Endothelial cell (in vitro differentiated cells): ENCODE results near the gene SFSWAP. TPM values are rescaled to one million over a fixed set of nuclear protein-coding genes. Genes with fewer than 3 reads are reported as not detected.

Experiments used
- DNase-seq: peaks from one replicate; pipeline ENCODE4 v3.0.0; 2021; ENCODE audit warnings: low spot score
- H3K27ac Mint-ChIP-seq: one replicate; pipeline ENCODE4 v1.8.0; 2021; ENCODE audit warnings: mixed read lengths, inconsistent platforms; ENCODE audit not compliant: unreplicated experiment
- H3K27me3 Mint-ChIP-seq: one replicate; pipeline ENCODE4 v1.8.0; 2021; ENCODE audit warnings: mild to moderate bottlenecking, moderate library complexity, mixed read lengths, inconsistent platforms; ENCODE audit not compliant: unreplicated experiment
- H3K36me3 Mint-ChIP-seq: one replicate; pipeline ENCODE4 v1.8.0; 2021; ENCODE audit warnings: mild to moderate bottlenecking, low read depth, mixed read lengths, inconsistent platforms; ENCODE audit not compliant: unreplicated experiment
- H3K4me1 Mint-ChIP-seq: one replicate; pipeline ENCODE4 v1.8.0; 2021; ENCODE audit warnings: mild to moderate bottlenecking, mixed read lengths, inconsistent platforms; ENCODE audit not compliant: unreplicated experiment
- H3K4me3 Mint-ChIP-seq: one replicate; pipeline ENCODE4 v1.8.0; 2021; ENCODE audit warnings: mild to moderate bottlenecking, mixed read lengths, inconsistent platforms; ENCODE audit not compliant: unreplicated experiment
- H3K9me3 Mint-ChIP-seq: one replicate; pipeline ENCODE4 v1.8.0; 2021; ENCODE audit warnings: mixed read lengths, inconsistent platforms; ENCODE audit not compliant: unreplicated experiment
- total RNA-seq: library from RNA; stranded (reverse); fragmentation: NEBNext Ultra II Directional; extraction: Animal tissue kit (Norgen Biotek cat#: 25700); gene quantifications from one replicate; pipeline ENCODE4 v1.2.1, GENCODE V29; 2021; ENCODE audit not compliant: unreplicated experiment
- TF ChIP-seq, protein P1 (sequence below): fragments of 200-600 bp; sonication (generic); IDR thresholded peaks from one replicate; pipeline ENCODE4 v1.5.0; 2021; ENCODE audit warnings: antibody characterized with exemption; ENCODE audit not compliant: unreplicated experiment

Gene SFSWAP
- total RNA-seq, 1 donor from 2014 or later = 56.3 TPM

DNA sequence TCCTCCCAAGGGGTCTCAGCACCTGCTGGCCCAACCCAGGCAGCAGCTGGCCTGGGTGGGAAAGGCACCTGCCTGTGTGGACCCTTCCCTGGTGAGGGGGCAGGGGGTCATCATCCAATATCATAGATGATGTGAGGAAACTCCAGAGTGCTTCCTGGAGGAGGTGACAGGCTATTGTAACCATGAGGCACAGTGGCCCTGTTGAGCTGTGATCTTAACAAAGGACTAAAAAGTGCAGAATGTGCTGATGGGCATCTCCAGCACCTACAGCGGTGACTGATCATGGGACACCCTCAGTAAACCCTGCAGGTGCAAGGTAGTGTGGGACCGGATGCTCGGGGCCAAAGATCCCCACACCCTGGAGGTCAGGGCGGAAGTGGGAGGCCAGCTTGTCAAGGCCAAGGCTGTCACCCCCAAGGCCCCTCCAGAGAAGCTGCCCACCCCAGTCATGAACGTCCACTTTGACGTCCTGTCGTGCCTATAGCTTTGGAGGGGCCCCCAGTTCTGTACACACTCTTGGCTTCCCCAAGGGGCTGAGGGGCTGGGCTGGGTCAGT is 124.8 kb downstream of the SFSWAP start:
- H3K9me3 Mint-ChIP-seq = no peaks in the 10 kb centered on the region
- H3K27me3 Mint-ChIP-seq = peaks cover 8% of the 10 kb centered on the region
- H3K36me3 Mint-ChIP-seq = no peaks in the 10 kb centered on the region
- no peak overlapping the region for H3K27ac Mint-ChIP-seq
- H3K4me3 Mint-ChIP-seq = no peak overlapping the region
- no peak for DNase-seq
- TF ChIP-seq, protein P1, sequence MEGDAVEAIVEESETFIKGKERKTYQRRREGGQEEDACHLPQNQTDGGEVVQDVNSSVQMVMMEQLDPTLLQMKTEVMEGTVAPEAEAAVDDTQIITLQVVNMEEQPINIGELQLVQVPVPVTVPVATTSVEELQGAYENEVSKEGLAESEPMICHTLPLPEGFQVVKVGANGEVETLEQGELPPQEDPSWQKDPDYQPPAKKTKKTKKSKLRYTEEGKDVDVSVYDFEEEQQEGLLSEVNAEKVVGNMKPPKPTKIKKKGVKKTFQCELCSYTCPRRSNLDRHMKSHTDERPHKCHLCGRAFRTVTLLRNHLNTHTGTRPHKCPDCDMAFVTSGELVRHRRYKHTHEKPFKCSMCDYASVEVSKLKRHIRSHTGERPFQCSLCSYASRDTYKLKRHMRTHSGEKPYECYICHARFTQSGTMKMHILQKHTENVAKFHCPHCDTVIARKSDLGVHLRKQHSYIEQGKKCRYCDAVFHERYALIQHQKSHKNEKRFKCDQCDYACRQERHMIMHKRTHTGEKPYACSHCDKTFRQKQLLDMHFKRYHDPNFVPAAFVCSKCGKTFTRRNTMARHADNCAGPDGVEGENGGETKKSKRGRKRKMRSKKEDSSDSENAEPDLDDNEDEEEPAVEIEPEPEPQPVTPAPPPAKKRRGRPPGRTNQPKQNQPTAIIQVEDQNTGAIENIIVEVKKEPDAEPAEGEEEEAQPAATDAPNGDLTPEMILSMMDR = no peak
- no peaks in the 10 kb centered on the region for H3K4me1 Mint-ChIP-seq

DNA sequence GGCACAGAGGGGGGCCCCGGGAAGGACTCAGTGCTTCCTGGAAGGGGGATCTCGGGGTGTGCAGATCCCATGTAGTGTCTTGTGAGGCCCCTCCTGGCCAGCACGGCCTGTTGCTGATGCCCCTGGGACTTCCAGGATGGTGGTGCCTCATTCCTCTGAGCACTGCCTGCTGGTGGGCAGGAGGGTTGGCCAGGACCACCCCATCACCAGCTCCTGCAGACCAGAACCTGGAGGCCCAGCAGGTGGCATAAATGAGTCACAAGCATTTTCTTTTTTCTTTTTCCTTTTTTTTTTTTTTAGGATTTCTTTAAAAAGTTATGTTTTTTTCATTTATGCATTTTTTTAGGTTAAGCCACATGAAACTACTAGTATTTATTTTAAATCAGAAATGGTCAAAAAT is 125.3 kb downstream of the SFSWAP start:
- H3K36me3 Mint-ChIP-seq = no peaks in the 10 kb centered on the region
- no peak for DNase-seq
- H3K4me1 Mint-ChIP-seq = no peaks in the 10 kb centered on the region
- no peak overlapping the region for H3K27ac Mint-ChIP-seq
- H3K27me3 Mint-ChIP-seq = peaks cover 5% of the 10 kb centered on the region
- H3K4me3 Mint-ChIP-seq = no peak overlapping the region
- TF ChIP-seq, protein P1 = no peak
- H3K9me3 Mint-ChIP-seq = no peaks in the 10 kb centered on the region

DNA sequence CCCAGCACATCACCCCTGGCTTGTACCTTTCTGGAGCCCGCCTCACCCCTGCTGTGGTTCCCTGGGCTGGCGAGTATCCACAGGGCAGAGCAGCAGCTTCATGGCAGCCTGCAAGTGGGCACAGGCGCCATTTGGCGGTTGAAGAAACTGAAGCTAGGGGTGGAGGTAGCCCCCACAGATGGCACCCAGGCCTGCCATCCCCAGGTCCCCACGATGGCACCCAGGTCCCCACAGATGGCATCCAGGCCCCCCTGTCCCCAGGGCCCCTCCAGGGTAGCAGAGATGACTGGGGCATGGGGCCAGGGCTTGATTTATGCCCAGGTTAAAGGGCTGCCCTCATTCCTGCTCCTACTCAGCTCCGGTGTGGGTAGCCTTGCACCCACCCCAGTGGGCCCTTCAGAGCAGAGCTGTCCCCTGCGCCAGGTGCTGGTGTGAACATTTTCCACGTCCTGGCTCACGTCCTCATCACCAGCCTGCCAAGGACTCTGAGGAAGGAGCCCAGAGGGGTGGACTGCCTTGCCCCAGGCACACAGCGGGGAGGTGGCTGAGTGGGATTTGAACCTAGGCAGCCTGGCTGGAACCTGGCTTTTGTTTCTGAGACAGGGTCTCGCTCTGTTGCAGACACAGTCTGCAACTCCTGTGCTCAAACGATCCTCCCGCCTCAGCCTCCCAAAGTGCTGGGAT is 126.0 kb downstream of the SFSWAP start:
- Mint-ChIP-seq H3K27me3 (peaks cover 4% of the 10 kb centered on the region), H3K4me1 (no peaks in the 10 kb centered on the region), H3K4me3 (no peak overlapping the region), H3K9me3 (no peaks in the 10 kb centered on the region), H3K36me3 (no peaks in the 10 kb centered on the region), H3K27ac (no peak overlapping the region)
- TF ChIP-seq, protein P1 = no peak
- no peak for DNase-seq

DNA sequence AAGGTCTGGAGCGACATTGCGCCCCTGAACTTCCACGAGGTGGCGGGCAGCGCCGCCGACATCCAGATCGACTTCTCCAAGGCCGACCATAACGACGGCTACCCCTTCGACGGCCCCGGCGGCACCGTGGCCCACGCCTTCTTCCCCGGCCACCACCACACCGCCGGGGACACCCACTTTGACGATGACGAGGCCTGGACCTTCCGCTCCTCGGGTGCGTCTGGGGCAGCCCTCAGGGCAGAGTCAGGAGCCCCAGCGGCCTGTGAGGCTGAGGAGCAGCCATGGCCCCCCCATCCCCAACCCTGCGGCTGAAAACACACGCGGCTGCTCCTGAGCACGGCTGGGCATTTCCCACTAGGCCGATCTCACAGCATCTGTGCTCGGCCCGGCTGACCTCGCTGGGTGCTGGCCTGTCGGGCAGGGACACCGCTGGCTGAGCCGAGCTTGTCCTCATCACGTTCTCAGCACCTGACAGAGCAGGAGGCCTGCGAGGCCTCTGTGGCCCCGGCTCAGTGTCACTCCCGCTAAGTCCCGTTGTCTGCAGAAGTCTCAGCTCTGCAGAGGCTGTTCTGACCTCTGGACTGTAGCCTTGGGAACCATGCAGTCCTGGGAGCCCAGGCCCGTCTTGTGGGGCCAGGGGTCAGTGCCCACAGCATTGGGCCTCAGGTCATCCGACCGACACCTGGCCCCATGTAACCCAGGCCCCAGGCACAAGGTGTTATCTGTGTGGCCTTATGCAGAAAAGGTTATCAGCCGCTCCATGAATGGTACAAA is 129.9 kb downstream of the SFSWAP start:
- Mint-ChIP-seq H3K27ac (no peak overlapping the region), H3K4me3 (no peak overlapping the region), H3K9me3 (no peaks in the 10 kb centered on the region), H3K36me3 (no peaks in the 10 kb centered on the region), H3K4me1 (no peaks in the 10 kb centered on the region), H3K27me3 (peaks cover 11% of the 10 kb centered on the region)
- TF ChIP-seq, protein P1 = no peak
- DNase-seq = no peak

DNA sequence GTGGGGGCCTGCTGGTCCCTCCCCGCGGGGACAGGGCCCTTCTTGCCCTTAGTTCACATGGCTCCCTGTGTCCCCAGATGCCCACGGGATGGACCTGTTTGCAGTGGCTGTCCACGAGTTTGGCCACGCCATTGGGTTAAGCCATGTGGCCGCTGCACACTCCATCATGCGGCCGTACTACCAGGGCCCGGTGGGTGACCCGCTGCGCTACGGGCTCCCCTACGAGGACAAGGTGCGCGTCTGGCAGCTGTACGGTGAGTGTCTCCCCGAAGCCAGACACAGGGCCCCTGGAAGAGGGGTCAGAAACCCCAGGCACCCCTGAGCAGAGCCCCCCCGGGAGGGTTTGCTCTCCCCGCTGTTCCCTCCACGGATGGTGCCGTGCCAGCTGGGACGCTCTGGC is 130.7 kb downstream of the SFSWAP start:
- Mint-ChIP-seq H3K27me3 (peaks cover 11% of the 10 kb centered on the region), H3K27ac (no peak overlapping the region), H3K36me3 (no peaks in the 10 kb centered on the region), H3K4me3 (no peak overlapping the region), H3K9me3 (no peaks in the 10 kb centered on the region), H3K4me1 (no peaks in the 10 kb centered on the region)
- TF ChIP-seq, protein P1 = no peak
- DNase-seq = no peak
